ENCODE measurements around the gene FUBP3.

FUBP3 gene

DNA sequence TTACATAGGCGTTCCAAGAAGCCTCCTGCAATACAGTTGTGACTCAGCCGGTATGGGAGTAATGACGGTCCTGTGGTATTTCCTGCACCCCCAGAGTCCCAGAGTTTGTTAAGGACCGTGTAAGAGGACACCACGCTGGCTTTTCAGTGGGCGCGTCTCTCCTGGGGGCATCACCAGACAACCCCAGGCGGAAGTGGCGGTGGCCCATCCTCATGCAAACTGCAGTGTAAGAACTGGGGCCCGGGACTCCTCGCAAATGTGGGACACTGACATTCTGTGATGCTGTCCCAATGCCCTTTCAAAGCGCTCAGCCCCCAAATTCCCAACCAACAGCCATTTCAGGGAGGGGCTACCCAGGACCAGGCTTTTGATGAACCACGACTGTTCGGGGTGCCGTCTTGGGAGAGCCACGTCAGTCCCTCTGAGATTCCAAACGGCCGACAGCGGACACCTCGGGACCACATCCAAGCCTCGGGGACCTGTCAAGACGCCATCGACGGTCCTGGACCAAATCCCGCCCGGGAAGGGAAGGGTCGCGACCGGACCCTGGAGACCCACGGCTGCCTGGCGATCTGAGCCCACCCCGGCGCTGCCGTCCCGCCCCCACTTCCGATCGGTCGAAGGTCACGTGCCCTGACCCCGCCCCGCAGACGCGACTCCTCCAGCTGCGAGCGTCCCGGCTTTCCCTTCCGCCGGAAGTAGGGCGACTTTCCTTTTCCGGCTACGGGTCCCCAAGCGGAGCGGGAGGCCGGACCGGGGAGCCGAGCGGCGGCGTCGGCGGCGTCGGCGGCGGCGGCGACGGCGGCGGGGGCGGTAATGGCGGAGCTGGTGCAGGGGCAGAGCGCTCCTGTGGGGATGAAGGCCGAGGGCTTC lies at the start of gene FUBP3:
Gene FUBP3 (plus strand): TSS at position 713 of the 873 bp plus-strand sequence. CDS start 104 bp downstream, at position 817.
- ChIA-PET POLR2A (interaction anchor here (0.5 to 0.7 kb wide), 4 partner anchors 27 to 750 kb away, joined by 3 to 4 read pairs (median 3); no protein-coding TSS in a partner anchor), CTCF (interaction anchor here (1.0 to 1.3 kb wide), 3 partner anchors 10 to 122 kb away, joined by 3 read pairs; no protein-coding TSS in a partner anchor)
- TF ChIP-seq, protein P1, sequence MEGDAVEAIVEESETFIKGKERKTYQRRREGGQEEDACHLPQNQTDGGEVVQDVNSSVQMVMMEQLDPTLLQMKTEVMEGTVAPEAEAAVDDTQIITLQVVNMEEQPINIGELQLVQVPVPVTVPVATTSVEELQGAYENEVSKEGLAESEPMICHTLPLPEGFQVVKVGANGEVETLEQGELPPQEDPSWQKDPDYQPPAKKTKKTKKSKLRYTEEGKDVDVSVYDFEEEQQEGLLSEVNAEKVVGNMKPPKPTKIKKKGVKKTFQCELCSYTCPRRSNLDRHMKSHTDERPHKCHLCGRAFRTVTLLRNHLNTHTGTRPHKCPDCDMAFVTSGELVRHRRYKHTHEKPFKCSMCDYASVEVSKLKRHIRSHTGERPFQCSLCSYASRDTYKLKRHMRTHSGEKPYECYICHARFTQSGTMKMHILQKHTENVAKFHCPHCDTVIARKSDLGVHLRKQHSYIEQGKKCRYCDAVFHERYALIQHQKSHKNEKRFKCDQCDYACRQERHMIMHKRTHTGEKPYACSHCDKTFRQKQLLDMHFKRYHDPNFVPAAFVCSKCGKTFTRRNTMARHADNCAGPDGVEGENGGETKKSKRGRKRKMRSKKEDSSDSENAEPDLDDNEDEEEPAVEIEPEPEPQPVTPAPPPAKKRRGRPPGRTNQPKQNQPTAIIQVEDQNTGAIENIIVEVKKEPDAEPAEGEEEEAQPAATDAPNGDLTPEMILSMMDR (IDR thresholded peaks at IDR 0.05; ENCODE audit: control extremely low read depth, extremely low read depth, low read depth, missing control alignments) = no peak
- peak; percentile 99 for DNase-seq (ENCODE audit: extremely low spot score)

DNA sequence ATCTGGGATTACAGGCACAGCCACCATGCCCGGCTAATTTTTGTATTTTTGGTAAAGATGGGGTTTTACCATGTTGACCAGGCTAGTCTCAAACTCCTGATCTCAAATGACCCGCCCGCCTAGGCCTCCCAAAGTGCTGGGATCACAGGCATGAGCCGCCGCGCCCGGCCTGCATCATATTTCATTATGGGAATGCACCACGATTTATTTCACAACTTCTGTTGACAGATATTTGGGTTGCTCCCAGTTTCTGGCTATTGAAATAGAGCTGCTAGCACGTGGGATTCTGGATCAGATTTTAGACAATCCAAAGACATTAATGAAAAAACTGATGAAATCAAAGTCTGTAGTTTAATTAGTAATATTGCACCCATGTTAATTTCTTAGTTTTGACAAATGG lies 48.4 kb upstream of the FUBP3 start:
- CTCF ChIA-PET = no interaction called here
- TF ChIP-seq, protein P1 (IDR thresholded peaks at IDR 0.05; ENCODE audit: control extremely low read depth, extremely low read depth, low read depth, missing control alignments) = no peak
- POLR2A ChIA-PET = no interaction called here
- DNase-seq (ENCODE audit: extremely low spot score) = no peak

DNA sequence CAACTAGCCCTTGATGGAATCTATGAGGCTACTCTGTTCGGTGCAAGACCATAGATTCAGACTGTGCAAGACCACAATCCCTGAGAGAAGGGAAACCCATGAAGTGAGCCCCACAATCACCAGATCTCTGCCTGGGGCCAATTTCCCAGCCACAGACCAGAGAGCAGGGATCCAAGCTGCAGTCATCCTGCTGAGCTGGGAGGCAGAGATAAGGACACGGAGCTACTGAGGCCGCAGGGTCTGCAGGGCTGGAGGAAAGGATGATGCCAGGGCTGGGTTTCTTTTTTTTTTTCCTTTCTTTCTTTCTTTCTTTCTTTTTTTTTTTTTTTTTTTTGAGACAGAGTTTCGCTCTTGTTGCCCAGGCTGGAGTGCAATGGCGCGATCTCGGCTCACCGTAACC lies 47.7 kb upstream of the FUBP3 start:
- ChIA-PET POLR2A (no interaction called here), CTCF (interaction anchor here (1.0 kb wide), 1 partner anchor 12 kb away, joined by 3 read pairs; no protein-coding TSS in a partner anchor)
- TF ChIP-seq, protein P1 (IDR thresholded peaks at IDR 0.05; ENCODE audit: control extremely low read depth, extremely low read depth, low read depth, missing control alignments) = no peak

GRCh38 chr9:130532426-130533080 lies 46.8 kb upstream of the FUBP3 start:
- ChIA-PET POLR2A (no interaction called here), CTCF (no interaction called here)
- no peak for DNase-seq (ENCODE audit: extremely low spot score)
- TF ChIP-seq, protein P1 (IDR thresholded peaks at IDR 0.05; ENCODE audit: control extremely low read depth, extremely low read depth, low read depth, missing control alignments) = no peak

More for the DNA sequence above, 47.7 kb upstream of the FUBP3 start:
- no peak for DNase-seq (ENCODE audit: extremely low spot score)

GRCh38 chr9:130535818-130536521 lies 43.4 kb upstream of the FUBP3 start:
- CTCF ChIA-PET = no interaction called here
- TF ChIP-seq, protein P1 (IDR thresholded peaks at IDR 0.05; ENCODE audit: control extremely low read depth, extremely low read depth, low read depth, missing control alignments) = no peak
- POLR2A ChIA-PET = no interaction called here
- DNase-seq (ENCODE audit: extremely low spot score) = no peak

DNA sequence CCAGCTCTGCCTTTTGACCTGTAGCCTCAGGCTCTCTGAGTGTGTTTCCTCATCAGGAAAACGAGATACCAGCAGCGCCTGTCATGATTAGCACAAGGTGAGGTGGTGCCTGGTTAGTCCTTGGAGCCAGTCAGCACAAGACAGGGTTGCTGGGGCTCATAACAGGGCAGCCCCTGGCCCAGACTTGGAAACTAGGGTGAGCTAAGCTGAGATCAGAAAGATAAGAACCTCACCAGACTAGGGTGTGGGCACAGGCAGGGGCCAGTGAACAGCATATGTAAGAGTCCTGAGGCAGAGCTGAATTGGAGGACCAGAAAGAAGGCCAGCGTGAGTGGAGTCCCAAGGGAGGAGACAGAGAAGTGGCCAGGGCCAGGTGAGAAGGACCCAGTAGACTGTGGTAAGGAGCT lies 42.7 kb upstream of the FUBP3 start:
- ChIA-PET CTCF (no interaction called here), POLR2A (no interaction called here)

More for the DNA sequence above, 42.7 kb upstream of the FUBP3 start:
- TF ChIP-seq, protein P1 (IDR thresholded peaks at IDR 0.05; ENCODE audit: control extremely low read depth, extremely low read depth, low read depth, missing control alignments) = no peak
- DNase-seq (ENCODE audit: extremely low spot score) = no peak
